Measurements from ENCODE around the gene CFH.
"Not testable (repeated sequence)": the region's sequence is repeated elsewhere in the genome, so short reads cannot be mapped to it uniquely, and the experiment has no call there.

The CFH gene

DNA sequence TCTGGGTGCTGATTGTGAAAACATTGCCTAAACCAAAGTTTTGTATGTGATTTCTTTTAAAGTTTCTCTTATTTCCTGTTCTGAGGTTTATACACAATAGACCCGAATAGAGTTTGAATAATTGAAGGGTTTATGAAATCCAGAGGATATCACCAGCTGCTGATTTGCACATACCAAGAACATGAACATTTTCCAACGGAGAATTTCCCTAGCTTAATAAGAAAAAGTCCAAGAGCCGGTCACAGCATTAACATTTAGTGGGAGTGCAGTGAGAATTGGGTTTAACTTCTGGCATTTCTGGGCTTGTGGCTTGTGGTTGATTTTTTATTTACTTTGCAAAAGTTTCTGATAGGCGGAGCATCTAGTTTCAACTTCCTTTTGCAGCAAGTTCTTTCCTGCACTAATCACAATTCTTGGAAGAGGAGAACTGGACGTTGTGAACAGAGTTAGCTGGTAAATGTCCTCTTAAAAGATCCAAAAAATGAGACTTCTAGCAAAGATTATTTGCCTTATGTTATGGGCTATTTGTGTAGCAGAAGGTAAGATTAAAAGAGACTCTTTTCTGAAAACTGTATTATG lies at the start of gene CFH:
TSS of gene CFH (plus strand) at position 407 of the 579 bp plus-strand sequence. CDS start at position 482, 75 bp downstream.
- DNase-seq (ENCODE audit: low read depth in 2 of 2): no peak

DNA sequence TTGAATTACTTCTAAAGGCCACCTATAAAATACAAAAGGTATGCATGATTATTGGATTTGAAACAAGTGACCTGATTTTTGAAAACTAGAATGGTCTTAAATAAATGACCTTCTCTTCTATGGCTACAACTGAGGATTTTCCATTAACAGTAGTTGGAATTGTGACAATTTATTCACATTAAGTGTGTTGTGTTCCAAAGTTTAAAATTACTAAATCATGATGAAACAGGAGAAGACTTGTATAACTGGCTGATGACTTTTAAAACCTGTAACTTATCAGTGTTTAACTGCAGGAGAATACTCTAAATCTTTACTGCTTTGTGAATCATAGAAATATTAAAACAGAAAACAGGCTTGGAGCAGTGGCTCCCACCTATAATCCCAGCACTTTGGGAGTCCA lies 48.2 kb upstream of the CFH start:
- no peak for DNase-seq (ENCODE audit: low read depth in 2 of 2)

DNA sequence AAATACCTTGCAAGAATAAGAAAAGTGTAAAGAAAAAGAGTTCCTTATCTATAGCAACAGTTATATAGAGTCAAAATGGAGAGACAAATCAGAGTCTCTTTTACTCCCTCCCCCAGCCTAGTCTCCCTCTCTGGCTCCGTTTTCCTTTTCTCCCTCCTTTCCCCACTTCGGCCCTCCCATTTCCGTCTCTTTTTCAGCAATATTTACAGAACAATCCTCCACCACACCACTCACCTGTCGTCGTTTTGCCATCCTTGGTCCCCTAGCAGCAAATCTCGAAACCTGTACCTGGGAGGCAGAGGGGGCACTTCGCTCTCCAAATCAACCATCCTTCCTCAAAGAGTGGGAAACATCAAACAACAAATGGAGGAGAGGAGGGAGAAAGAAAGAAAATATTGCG lies 43.9 kb upstream of the CFH start:
- no peak for DNase-seq (ENCODE audit: low read depth in 2 of 2)

DNA sequence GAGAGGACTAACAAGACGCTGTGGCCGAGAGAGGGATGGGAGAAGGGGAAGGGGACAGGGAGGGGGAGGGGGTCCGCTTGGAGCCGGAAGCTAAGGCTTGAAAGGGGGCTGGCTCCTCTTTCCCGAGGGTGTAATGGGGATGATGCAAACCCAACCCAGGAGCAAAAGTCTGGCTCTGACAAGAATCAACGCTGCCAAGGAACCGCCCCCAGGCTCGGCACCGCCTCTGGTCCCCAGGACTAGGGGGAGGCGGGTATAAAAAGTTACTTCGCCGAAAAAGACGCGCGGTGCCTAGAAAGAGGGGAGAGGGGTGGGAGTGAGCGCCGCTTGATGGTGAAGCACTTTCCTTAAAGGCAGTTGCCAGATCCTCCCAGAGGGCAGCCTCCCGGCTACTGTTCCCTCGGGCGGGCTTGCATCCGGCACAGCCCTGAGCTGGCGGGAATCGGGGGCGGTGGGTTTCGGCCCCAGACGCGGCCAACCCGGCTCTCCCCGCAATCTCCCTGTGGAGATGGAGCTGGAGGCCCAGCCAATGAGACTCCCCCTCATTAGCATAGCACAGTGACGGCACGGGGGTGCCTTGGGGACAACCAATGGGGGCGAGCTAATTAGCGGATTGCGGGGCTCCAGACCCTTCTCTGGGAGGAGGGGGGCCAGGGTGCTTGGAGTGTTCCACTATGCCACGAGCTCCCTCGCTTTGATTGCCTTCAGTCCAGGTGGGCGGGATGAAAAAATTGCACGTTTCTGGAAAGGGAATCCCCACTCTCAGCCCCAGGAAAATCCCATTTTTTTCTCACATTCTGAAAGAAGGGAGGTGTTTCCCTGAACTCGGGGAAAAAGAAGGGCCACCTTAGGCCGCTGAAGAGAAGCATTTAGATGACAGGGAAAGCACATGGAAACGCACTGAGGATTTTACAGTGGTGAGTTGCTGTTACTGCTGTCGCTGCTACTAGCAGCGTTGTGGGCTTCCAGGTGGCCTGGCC lies 43.2 kb upstream of the CFH start, which contains the start of gene KCNT2:
TSS of gene KCNT2 (minus strand) at position 51 of the 980 bp plus-strand sequence. CDS start 131 bp downstream, outside the sequence.
- peak in 1 of 2 experiments; percentile 0 for DNase-seq (ENCODE audit: low read depth in 2 of 2)

GRCh38 chr1:196609370-196609737 lies 42.5 kb upstream of the CFH start:
- no peak for DNase-seq (ENCODE audit: low read depth in 2 of 2)

DNA sequence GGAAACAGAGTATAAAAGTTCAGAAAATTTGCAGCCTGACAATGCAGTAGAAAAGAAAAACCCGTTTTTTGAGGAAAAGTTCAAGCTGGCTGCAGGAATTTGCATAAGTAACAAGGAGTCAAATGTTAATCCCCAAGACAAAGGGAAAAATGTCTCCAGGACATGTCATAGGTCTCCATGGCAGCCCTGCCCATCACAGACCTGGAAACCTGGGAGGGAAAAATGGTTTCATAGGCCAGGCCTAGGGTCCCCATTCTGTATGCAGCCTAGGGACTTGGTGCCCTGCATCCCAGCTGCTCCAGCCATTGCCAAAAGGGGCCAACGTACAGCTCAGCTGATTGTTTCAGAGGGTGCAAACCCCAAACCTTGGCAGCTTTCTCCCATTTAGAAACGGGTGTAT lies 40.0 kb upstream of the CFH start:
- DNase-seq (ENCODE audit: low read depth in 2 of 2): no peak

DNA sequence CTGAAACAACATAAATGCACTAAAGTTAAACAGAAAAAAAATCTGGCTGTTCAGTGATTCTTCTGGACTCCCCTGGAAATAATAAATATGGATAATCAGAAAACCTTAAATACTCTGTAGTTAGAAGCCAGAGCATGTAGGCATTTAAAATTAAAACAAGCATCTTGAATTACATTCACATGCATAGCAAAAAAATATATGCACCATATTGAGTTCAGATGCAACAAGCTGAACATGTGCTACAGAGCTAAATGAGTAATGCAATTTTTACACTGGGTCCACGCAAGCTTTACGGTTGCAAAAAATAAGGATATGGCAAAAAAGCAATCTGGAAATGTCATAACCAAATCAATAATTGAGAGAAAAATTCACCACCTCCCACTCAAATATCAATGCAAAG lies 32.1 kb upstream of the CFH start:
- no peak for DNase-seq (ENCODE audit: low read depth in 2 of 2)

DNA sequence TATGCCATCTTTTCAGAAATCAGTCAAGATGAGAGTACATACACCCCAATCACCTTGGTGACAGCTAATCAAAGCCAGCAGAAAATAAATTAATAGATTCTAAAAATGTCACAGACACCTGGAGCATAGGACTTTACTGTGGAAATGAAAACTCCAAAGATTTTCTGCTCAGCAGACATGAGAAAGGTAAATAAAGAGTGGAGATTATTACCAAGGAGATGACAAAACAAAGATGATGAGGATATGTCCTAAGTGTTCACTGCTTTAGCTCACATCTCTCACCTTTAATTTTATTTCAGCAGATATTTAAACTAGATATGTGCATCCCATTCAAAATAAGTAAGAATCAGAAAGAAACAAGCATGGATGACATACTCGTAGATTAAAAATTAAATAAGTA lies 28.8 kb upstream of the CFH start:
- no peak for DNase-seq (ENCODE audit: low read depth in 2 of 2)

DNA sequence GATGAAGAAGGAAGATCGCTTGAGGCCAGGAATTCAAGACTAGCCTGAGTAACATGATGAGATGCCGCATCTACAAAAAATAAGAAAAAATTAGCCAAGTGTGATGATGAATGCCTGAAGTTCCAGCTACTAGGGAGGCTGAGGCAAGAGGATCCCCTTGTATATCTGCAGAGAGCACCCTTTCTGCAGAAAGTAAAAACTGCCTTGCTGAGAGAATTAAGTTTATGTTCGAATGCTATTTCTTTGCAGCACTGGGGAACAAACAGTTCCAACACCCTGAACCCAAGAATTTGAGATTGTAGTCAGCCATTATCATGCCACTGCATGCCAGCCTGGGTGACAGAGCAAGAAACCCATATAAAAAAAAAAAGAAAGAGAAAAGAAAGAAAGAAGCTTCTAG lies 23.0 kb upstream of the CFH start:
- no peak for DNase-seq (ENCODE audit: low read depth in 2 of 2)

- DNase-seq (ENCODE audit: low read depth in 2 of 2): no peak
Observed at GRCh38 chr1:196637606-196638005, 14.2 kb upstream of the CFH start.

DNA sequence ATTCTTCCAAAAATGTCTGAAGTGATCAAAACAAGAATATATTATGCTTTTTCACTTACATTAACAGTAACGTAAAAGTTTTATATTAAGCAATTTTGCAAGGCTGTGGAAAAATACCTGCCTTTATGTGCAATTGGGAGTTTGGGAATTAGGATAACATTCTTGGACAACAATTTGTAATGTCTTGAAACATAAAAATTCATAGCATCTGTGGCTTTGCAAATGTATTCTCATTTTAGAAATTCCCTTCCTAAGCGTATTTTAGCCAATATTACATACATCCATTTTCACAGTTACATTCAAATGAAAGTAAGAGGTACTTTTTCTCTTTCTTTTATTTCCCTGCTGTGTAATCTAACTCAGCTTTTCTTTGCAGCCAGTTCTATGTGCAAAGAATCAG lies 13.4 kb upstream of the CFH start:
- no peak for DNase-seq (ENCODE audit: low read depth in 2 of 2)

- not testable (repeated sequence) for DNase-seq (ENCODE audit: low read depth in 2 of 2)
Observed at GRCh38 chr1:196639291-196639690, 12.6 kb upstream of the CFH start.

- no peak for DNase-seq (ENCODE audit: low read depth in 2 of 2)
Observed at GRCh38 chr1:196640976-196641375, 10.9 kb upstream of the CFH start.

DNA sequence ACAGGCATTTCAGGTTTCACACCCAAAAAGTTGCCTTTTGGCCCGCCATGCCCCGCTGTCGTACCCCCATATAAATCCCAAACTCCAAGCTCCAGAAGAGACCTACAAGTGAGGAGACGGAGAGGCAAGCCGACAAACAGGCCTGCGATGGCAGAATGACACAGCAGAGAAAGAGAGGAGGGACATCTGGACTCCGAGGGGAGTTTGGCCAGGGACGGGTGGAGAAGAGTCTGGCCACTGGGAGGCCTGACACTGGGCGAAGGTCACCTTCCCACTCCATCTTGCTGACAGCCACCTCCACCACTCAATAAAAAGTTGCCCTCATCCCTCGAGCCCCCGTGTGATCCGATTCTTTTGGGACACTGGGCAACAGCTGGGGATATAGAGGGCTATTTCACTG lies 1.9 kb upstream of the CFH start:
- no peak for DNase-seq (ENCODE audit: low read depth in 2 of 2)

- no peak for DNase-seq (ENCODE audit: low read depth in 2 of 2)
Observed at GRCh38 chr1:196650403-196650802, 1.4 kb upstream of the CFH start.

GRCh38 chr1:196651079-196651478 lies 764 bp upstream of the CFH start:
- DNase-seq (ENCODE audit: low read depth in 2 of 2): no peak

- DNase-seq (ENCODE audit: low read depth in 2 of 2): no peak
Observed at GRCh38 chr1:196654271-196654670, 2.4 kb downstream of the CFH start.

DNA sequence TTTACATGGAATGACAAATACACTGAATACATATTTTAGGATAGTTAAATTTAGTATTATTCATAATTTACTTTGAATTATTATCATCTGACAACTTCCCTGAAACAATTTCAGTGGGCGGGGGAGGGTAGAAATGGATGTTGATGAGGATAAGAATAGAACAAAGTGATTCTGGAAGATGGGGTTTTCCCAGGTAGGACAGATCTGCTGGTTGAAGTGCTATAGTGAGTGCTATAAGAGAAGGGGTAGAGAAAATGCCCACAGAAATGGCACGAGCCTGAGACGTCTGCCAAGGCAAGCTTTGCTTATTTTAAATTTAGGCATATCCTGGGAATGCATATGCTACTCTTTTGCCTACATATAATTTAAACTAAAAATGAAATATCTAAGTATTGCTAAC lies 3.2 kb downstream of the CFH start:
- no peak for DNase-seq (ENCODE audit: low read depth in 2 of 2)

DNA sequence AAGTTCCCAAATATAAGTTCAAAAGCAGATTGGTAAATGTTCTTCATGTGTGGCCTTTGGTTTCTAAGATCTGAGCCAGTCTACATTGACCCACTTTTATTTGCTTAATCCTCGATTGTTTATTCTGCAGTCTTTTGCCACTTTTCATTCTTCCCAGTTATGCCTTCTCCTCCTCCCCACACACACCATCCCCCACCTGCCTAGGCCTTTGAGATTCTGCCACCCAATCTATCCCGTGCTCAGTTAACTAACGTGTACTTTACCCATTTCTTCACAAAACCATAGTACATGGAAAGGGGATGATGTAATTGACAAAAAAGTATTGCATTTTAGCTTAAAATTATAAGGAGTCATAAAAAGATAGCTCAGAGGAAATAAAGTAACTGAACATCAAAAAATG lies 3.7 kb downstream of the CFH start:
- DNase-seq (ENCODE audit: low read depth in 2 of 2): no peak

- DNase-seq (ENCODE audit: low read depth in 2 of 2): no peak
Observed at GRCh38 chr1:196659471-196659870, 7.6 kb downstream of the CFH start.

- no peak for DNase-seq (ENCODE audit: low read depth in 2 of 2)
Observed at GRCh38 chr1:196660272-196660671, 8.4 kb downstream of the CFH start.

- DNase-seq (ENCODE audit: low read depth in 2 of 2): no peak
Observed at GRCh38 chr1:196660852-196661251, 9.0 kb downstream of the CFH start.

DNA sequence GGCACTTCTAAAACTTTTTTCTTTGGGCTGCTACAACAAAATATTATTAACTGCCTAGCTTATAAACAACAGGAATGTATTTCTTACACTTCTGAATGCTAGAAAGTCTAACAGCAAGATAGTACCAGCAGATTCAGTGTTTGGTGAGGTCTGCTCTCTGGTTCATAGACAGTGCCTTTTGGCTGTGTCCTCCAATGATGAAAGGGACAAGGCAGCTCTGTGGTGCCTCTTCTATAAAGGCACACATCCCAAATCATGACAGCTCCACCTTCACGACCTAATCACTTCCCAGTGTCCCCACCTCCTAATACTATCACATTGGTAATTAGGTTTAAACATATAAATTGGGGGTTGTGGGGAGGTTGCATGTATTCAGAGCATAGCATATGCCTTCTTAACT lies 9.5 kb downstream of the CFH start:
- no peak for DNase-seq (ENCODE audit: low read depth in 2 of 2)

Data from stimulated activated CD4-positive, alpha-beta T cell treated with anti-CD3 and anti-CD28 coated beads, Interleukin-12 subunit alpha, Interleukin-12 subunit beta, amount 100 ng/mL, for 24 hours (primary cell).